Suprapubic skin (tissue), 4 donors: ENCODE results near the gene ZNF664.

Experiments
- EP300 ChIP-seq: sonication (generic); formaldehyde crosslinking; IDR thresholded peaks from one replicate; pipeline ENCODE4 v1.6.1; 2017; ENCODE audit warnings: antibody characterized with exemption
- POLR2AphosphoS5 ChIP-seq, 3 donors: sonication (generic); formaldehyde crosslinking; IDR thresholded peaks; one replicate each; pipeline ENCODE4 v1.6.1; 2017; ENCODE audit warnings: antibody characterized with exemption in 3 of 3
- TF ChIP-seq, protein P1 (sequence below), 2 donors: fragments of 200-600 bp in 1 of 2; fragments of 450-650 bp in 1 of 2; sonication (generic) in 1 of 2; IDR thresholded peaks; one replicate each; pipeline ENCODE4 v1.5.1; 2016 to 2019; ENCODE audit warnings: antibody characterized with exemption in 2 of 2, mild to moderate bottlenecking in 1 of 2, moderate library complexity in 1 of 2

DNA sequence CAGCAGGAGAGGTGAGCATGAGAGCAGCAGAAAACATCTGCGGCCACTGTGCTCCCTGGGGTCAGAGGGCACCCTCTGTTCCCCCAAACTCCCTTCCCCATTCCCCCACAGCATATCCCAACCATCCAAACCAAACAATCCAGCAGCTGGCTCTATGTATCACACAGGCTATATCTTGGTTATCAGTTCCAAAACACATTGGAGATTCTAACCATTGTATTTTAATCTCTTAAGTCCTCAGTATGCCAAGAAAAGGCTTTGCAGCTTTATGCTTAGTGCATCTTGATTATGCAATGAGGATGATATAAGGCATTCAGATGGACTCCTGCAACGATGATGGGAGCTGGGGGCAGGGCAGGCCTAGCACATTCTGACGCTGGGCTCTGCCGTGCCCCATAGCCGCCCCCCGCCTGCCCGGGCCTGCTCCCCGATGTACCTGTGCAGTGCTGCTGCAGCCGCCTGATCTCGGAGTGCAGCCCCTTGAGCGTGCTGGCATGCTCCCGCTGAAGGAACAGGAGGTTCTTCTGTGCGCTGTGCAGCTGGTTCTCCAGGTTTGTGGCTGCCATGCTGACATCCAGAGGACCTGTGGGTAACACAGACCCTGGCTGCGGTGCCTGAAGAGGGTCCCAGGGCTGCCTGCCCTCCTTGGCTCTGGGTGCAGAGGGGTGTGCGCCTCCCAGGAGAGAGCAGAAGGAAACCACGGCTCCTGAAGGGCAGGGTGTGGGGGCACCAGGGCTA, 29.9 kb upstream of the ZNF664 start:
- no peak for TF ChIP-seq EP300
- TF ChIP-seq, protein P1, sequence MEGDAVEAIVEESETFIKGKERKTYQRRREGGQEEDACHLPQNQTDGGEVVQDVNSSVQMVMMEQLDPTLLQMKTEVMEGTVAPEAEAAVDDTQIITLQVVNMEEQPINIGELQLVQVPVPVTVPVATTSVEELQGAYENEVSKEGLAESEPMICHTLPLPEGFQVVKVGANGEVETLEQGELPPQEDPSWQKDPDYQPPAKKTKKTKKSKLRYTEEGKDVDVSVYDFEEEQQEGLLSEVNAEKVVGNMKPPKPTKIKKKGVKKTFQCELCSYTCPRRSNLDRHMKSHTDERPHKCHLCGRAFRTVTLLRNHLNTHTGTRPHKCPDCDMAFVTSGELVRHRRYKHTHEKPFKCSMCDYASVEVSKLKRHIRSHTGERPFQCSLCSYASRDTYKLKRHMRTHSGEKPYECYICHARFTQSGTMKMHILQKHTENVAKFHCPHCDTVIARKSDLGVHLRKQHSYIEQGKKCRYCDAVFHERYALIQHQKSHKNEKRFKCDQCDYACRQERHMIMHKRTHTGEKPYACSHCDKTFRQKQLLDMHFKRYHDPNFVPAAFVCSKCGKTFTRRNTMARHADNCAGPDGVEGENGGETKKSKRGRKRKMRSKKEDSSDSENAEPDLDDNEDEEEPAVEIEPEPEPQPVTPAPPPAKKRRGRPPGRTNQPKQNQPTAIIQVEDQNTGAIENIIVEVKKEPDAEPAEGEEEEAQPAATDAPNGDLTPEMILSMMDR (IDR thresholded peaks at IDR 0.05) = no peak
- no peak for TF ChIP-seq POLR2AphosphoS5 (IDR thresholded peaks at IDR 0.05)
